ENCODE results near the gene PRR23E.

GRCh38 chr3:127196002-127196401 is 3.1 kb downstream of the PRR23E start:
- TF ChIP-seq CTCF (IDR thresholded peaks at IDR 0.05) (no peak), POLR2A (IDR thresholded peaks at IDR 0.05) (no peak)
